GM21526 (cell line): ENCODE measurements around the gene SPAM1.
"Not testable (repeated sequence)": the region's sequence is repeated elsewhere in the genome, so short reads cannot be mapped to it uniquely, and the experiment has no call there.

ENCODE experiments used
- ATAC-seq: cut with Tn5 transposase; IDR thresholded peaks from one replicate; pipeline ENCODE4 v1.9.1; 2021; ENCODE audit warnings: moderate library complexity; ENCODE audit not compliant: unreplicated experiment, low FRiP score

SPAM1 gene, protein sequence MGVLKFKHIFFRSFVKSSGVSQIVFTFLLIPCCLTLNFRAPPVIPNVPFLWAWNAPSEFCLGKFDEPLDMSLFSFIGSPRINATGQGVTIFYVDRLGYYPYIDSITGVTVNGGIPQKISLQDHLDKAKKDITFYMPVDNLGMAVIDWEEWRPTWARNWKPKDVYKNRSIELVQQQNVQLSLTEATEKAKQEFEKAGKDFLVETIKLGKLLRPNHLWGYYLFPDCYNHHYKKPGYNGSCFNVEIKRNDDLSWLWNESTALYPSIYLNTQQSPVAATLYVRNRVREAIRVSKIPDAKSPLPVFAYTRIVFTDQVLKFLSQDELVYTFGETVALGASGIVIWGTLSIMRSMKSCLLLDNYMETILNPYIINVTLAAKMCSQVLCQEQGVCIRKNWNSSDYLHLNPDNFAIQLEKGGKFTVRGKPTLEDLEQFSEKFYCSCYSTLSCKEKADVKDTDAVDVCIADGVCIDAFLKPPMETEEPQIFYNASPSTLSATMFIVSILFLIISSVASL

DNA sequence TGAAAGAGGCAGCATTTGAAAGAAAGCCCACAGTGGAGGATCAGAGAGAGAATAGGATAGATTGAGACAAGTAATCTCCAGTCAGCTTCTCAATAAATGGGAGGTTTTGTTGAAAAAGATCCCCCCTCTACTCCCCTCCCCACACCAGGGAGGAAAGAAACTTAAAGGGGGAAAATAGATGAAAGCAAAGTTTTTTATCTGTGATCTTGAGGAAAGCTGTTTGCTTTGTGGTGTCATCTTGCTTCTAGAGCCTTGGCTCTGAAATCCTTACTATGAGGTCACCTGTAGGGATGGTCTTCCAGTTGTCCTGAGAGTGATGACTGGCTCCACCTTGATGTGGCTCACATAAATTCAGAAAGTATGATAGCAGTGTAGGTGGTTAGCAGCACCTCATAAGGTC, at the start of gene SPAM1:
Gene SPAM1, plus strand, starts transcription at position 301 of the 400 bp plus-strand sequence. CDS start 28,330 bp downstream, outside the sequence.
- no peak for ATAC-seq

DNA sequence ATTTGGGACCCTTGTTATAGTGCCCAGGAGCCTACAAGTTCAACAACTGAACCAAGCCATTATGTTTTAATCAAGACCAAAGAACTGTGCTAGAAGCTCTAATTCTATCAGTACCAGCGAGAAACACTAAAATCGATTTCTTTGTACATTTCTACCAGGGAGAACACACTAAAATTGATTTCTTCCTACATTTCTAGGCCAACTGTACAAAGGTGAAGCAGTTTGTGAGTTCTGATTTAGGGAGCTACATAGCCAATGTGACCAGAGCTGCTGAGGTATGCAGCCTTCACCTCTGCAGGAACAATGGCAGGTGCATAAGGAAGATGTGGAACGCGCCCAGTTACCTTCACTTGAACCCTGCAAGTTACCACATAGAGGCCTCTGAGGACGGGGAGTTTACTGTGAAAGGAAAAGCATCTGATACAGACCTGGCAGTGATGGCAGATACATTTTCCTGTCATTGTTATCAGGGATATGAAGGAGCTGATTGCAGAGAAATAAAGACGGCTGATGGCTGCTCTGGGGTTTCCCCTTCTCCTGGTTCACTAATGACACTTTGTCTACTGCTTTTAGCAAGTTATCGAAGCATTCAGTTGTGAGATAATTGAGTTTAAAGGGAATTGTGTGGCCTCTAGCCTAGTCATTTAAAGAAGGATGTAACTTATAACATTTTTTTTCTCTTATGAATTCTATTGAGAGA, 48.3 kb upstream of the SPAM1 start:
- no peak for ATAC-seq

DNA sequence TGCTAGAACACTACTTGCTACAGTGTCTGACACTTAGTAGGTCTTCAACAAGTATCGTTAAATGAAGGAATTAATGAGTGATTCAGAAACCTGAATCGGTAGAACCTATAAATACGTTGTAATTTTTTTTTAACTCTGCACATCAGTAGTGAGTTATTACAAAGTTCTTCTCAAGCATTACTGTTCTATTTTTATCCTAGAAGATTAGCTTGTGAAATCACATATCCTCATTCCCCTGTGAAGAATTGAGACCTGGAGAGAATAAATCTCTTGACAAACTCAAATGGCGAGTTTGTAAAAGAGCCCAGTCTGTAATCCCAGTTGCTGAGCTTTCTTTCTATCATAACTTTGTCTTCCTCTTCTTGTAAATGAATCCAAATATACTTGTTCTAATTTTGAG, 45.4 kb upstream of the SPAM1 start:
- no peak for ATAC-seq

DNA sequence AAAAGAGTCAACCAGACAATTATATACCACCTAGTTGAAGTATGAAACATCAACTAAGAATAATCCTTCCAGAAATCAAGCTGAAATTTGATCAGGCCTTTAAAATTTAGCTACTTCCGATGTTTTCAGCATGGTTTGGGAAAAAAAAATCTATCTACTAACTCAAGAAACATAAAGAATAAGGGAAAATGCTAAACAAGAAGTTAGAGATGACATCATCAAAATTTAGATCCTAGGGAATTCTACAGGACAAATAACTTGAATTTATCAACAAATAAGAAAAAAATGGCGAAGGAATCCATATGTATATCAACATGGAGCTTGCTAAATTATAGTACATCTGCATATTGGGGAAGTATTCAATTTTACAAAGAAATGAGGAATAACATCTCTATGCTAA, 43.7 kb upstream of the SPAM1 start:
- no peak for ATAC-seq

DNA sequence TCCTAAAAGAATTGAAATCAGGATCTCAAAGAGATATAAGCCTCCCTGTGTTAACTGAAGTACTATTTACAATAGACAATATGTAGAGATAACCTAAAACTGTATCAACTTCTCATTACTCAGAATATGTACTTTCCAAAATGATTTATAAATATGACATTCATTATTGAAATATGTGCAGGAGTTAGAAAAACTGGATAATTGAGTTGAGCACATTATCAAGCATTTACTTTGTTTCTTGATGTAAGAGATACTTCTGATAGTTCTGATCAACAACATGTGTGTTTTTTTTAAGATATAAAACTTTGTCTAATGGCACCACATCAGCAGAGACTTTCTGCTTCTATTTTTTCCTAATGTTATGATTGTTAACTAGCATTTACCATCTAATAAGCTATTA, 41.9 kb upstream of the SPAM1 start:
- ATAC-seq: no peak

DNA sequence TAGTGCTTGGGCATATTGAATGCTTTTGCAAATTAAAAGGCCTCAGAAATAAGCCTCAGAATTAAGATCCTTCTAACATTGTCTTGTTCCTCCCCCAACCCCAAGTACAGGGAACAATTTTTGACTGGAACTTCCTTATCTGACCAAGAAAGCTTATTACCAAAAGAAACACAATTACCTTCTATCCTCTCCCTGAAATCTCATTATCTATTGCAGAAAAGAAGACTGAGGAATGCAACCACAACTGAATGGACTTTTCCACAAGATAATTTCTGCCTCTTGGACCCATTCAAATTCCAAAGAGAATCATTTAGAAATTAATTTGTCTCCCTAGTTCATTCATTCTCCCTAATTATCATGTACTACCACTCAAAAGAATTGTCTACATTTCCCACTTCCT, 36.8 kb upstream of the SPAM1 start:
- ATAC-seq: no peak

DNA sequence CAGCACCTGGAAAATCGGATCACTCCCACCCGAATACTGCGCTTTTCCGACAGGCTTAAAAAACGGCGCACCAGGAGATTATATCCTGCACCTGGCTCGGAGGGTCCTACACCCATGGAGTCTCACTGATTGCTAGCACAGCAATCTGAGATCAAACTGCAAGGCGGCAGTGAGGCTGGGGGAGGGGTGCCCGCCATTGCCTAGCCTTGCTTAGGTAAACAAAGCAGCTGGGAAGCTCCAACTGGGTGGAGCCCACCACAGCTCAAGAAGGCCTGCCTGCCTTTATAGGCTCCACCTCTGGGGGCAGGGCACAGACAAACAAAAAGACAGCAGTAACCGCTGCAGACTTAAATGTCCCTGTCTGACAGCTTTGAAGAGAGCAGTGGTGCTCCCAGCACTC, 30.3 kb upstream of the SPAM1 start:
- not testable (repeated sequence) for ATAC-seq

DNA sequence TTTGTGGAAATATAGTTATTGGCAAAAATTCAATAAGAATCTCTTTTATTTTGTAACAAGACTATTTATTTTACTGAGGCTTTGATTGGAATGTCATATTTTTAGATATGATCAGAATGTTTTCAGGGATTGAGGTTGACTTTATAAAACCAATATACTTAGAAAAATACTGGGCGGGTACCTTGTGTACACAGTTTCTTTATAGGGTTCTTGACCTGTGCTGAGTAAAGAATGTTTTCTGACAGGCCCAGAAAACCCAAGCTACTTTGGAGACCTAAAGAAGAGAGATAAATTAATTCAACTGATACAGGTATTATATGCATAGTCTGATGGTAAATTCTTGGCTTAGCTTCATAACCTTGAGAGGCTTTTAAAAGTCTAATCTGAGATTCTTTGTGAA, 23.9 kb upstream of the SPAM1 start:
- no peak for ATAC-seq

DNA sequence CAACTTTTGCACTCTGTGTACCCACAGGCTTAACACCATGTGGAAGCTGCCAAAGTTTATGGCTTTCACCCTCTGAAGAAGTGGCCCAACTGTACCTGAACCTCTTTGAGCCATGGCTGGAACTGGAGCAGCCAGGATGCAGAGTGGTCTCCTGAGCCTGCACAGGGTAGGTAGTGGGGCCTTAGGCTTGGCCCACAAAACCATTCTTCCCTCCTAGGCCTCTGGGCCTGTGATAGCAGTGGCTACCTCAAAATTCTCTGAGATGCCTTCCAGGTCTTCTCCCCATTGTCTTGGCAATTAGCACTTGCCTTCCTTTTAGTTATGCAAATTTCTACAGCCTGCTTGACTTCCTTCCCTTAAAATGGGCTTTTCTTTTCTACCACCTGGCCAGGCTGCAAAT, 19.3 kb upstream of the SPAM1 start:
- ATAC-seq: no peak

DNA sequence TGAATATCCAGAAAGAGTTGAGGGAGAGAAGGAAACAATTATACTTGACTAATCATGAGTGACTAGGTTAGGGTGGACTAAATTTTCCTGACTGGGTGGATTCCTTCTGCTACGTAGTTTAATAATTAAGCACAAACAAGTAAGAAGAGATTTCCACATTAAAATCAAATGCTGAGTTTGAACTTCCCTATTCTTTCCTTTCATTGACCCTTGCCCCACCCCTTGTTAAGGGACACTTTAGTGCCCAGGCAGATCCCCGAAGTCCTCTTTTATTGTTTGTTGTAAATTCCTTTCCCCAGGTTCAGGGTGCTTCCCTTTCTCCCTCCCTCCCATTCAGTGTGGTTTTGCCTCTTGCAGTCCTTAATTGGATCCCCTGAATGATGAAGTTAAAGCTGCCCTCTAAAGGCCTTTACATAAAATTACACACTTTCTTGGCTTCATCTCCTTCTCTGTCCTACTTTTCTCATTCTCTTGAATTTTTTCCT, 8.8 kb upstream of the SPAM1 start:
- ATAC-seq: no peak

DNA sequence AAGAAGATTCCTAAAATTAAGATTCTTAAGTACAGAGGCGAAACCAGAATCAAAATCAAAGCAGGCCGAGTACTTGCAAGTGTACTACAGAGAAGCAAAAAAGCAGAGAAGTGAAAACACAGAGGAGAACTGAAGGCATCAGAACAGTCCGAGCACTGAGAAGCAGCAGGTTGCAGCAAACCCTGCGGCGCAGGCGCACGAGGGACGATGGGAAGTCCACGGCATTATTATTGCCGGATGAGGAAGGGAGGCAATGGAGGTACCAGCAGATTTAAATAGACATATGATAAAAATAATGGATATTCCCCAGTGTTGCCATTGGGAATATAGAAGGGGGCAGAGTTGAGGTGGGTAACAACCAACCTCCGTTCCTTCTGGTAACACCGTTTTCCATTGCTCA, 7.2 kb upstream of the SPAM1 start:
- no peak for ATAC-seq

DNA sequence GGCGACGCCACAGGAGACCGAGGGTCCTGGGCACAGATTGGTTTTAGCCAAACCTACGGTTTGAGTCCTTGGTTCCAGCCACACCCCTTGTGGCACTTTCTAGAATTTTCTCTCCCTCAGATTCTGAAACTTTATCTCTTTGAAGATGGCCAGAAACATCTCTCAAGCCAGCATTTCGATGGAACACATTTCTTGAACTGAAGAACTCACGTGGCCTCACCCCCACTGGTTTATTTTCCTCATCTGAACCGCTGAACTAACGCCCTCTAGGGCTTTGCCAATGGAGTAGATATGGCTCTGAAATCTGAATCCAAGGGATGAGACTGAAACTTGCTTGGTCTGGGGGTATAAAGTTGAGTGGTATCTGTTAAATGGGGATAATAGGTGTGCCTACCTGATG, 6.7 kb upstream of the SPAM1 start:
- no peak for ATAC-seq

DNA sequence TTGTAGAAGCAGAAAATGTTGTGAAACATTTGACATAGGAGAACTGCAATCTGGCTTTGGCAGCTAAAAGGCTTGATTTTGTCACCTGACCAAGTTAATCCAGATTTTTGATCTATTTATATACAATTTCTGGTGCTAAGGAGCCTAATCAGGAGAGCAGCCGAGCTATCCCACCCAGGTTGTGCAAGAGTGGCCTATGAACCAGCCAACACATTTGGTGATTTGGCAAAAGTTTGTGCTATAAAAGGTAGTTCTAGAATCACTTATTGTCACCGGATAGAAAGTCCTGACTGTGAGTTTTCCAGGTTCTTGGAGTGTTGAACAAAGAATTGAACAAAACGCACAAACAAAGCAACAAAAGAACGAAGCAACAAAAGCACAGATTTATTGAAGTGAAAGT, 1.4 kb upstream of the SPAM1 start:
- no peak for ATAC-seq

DNA sequence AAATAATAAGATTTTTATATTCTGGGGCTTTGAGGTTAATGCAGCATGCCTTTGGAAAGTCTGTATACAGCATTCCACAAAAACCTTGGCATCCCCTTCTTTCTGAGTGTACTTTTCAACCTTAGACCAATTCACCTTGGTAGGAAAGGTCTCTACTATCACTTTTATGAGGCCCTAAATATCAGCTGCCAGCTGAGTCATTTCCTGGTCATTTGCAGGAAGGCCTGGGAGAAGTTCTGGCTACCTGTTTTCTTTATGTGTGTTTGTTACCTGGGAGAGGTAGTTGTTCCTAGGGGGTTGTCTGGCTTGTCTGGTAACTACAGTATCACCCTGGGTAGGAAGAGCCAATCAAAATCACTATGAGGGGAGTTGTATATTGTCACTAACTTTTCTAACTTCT, 4.1 kb downstream of the SPAM1 start:
- ATAC-seq: no peak

DNA sequence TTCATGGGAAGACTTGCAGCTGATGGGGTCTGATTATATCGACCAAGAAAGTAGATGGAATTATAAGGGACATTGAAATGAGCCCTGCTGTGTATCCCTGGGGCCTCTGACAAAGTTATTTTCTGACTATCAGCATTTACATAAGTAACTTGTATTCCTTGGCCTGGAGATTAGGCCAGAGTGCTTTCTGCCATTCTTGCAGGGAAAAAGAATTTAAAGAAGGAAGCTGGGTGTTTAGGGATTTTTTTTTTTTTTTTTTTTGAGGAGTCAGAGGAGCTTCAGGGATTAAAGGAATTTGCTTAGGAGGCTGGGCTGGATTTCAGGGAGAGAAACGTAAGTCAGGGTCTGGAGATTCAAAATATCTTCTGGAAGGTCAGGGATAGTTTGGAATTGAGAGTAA, 4.6 kb downstream of the SPAM1 start:
- no peak for ATAC-seq

DNA sequence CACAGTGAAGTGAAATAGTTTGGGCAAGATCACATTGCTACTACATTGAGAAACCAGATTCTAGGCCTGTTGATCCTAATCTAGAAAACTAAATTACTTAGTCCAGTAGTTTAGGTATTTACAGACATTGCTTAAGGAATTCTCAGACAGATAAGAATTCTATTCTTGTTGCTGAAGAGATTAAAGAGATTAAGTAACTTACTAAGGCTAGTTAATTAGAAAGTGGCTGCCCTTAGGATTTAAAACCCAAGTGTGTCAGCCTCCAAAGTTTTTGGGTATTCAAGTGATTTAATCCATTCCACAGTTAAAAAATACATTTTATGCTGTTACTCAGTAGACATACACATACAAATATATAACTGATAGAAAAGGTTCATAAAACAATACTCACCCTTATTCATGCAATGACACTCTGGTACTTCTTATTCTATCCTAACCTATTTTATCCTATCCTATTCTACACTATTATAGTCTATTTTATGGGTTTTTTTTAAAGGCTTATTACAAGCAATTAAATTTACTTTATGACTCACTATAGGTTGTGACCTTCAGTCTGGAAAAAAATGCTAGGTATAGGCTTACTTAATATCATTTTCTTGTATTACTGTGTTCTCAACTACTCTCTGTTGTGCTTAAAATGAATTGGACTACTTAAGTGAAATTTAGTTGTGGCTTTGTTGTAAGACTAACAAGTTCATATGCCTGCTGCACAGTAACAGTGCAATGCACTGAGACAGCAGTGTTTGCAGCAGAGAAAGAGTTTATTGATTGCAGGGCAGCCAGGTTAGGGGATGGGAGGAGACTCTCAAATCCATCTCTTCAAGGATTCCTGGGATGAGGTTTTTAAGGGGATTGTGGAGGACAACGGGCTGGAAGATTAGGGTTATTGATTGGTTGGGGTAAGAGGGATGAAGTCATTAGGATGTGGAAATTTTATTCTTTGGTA, 10.7 kb downstream of the SPAM1 start:
- ATAC-seq: no peak

DNA sequence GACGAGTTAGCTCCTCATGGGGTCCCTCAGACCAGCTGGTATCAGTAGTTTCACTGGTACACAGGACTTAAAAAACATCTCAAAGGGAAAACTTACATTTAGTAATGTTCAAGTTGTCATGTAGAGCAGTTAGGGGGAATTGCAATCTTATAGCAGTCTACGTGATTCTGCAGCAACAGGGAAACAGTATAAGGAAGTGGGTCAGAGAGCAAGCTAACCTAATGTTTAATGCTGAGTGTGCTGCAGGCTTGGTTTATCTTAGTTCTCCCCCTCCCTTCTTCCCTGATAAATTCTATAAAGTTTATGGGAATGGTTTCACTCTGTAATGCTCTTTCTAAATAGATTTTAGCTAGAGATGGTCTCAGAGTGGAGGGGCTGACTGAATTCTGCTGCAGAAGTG, 11.3 kb downstream of the SPAM1 start:
- ATAC-seq: no peak

DNA sequence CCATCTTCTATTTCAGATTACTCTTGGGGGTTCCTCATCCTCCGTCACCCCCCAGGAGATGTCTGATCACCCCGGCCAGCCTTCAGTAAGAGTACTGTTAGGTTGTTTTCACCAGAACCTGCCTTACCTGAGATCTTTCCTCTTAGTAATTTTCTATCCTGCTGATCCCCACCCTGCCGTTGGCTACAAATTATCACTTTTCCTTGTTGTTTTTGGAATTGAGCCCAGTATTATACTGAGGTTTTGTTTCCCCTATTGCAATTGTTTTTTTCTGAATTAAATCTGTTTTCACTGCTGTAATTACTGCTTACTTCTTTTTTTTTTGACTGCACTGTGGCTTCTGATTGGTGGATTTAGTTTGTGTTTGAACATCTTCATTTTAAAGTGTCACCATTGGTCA, 14.7 kb downstream of the SPAM1 start:
- ATAC-seq: no peak

DNA sequence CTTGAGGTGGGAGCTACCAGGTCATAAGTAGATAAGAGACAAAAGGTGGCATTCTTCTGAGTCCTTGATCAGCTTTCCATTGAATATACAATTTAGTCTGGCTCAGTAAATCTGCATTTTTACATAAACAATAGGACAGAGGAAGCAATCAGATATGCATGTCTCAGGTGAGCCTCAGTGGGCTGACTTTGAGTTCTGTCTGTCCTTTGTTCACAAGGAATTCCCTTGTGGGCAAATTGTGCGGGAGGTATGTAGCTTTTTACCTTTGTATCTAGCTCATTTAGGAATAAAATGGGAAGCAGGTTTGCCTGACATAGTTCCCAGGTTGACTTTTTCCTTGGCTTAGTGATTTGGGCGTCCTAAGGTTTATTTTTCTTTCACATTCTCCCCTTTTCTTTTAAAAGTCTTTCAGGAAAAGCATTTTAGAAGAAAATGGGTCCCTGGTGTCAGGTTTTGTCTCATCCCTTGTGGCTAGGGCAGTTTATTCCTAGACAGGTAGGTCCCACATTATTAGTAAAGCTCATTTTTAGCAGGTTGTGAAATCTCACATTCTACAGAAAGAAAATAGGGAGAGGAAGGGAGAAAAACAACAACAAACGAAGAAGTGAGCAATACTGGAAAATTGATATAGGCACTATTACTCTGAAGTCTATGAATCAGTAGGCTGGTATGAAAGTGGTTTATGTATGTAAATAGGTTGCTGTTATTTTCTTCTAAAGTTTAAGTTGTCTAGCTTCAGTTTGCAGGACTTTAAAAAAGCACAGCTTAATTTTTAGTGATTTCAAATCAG, 16.5 kb downstream of the SPAM1 start:
- no peak for ATAC-seq

DNA sequence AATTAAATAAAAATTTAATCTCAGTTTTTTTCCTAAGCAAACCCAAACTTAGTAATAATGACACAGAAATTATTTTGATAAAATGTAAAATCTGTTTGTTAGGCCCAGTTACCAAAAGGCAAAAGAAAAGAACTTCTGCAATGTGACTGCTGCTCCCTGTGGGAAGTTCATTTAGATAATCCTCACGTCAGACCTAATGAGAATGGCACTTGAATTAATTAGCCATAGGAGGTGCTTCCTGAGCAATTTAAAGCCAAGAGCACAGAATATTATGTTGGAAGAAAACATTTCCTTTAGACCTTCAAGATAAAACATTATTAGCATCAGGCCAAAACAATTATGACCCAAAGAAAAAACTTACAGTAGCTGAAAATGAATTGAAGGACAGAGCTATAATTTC, 19.4 kb downstream of the SPAM1 start:
- no peak for ATAC-seq
